ENCODE results near the gene FBXO2.

The FBXO2 gene

GRCh38 chr1:11638121-11638520 lies 16.1 kb downstream of the FBXO2 start:
- Histone ChIP-seq H3K27me3 (ENCODE audit: insufficient read depth, low read length, poor library complexity, severe bottlenecking) (no peaks in the 10 kb centered on the region), H3K4me2 (ENCODE audit: low read depth, low read length, poor library complexity, severe bottlenecking) (no peak overlapping the region)

DNA sequence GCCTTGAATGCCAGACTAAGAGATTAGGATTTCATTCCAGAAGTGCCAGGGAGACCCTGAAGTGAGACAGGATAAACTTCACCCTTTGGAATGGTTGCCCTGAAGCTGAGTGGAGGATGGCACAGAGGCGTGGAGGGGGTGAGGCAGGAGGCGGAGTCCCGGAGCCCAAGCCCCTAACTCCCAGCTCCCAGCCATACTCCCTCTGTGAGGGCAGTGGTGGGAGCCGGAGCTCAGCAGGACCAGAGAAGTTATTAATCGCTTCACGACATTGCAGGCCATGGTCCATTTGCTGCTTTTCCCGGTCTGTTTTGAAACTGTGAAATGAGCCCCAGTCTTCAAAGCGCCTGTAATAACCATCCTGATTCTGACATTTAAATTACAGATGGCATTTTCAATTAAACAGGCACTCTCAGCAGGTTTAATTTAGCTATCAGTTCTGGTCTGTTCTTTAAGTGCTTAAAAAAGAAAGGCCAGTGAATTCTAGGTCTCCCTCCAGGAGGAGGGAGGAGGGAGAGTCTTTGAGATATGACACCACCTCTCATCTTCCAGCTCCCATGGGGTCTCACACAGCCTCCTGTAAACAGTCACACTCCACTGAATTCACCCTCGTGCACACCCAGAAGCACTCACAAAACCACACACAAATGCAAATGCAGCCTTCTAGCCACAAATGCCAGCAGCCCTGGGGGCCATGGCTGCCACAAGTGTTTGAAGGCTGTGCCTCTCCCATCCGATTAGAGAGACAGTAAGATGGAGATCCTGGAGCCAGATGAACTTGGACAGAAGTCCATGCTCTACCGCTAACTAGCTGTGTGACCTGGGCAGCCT lies 19.6 kb downstream of the FBXO2 start:
- H3K79me2 ChIP-seq (ENCODE audit: insufficient read depth, low read length), result no peaks in the 10 kb centered on the region
- no peak for TF ChIP-seq EZH2phosphoT487 (IDR thresholded peaks at IDR 0.05; ENCODE audit: borderline replicate concordance)
- no peak for TF ChIP-seq CTCF (conservative IDR thresholded peaks at IDR 0.05; ENCODE audit: low read length)
- no peaks in the 10 kb centered on the region for H3K9me2 ChIP-seq (replicated peaks; ENCODE audit: low read depth, low read length)
- H2AFZ ChIP-seq (ENCODE audit: low read length), result no peak overlapping the region
- H3K4me2 ChIP-seq (ENCODE audit: low read depth, low read length, poor library complexity, severe bottlenecking), result no peak overlapping the region
- no peak overlapping the region for H3K4me3 ChIP-seq (ENCODE audit: low read length, poor library complexity, severe bottlenecking)
- H3K4me1 ChIP-seq (ENCODE audit: insufficient read depth, low read length, poor library complexity, severe bottlenecking), result no peaks in the 10 kb centered on the region
- no peaks in the 10 kb centered on the region for H3K27me3 ChIP-seq (ENCODE audit: insufficient read depth, low read length, poor library complexity, severe bottlenecking)
- H4K20me1 ChIP-seq (ENCODE audit: insufficient read depth, low read length, poor library complexity, severe bottlenecking), result no peaks in the 10 kb centered on the region
- no peak overlapping the region for H3K9ac ChIP-seq (ENCODE audit: low read depth, low read length, poor library complexity, severe bottlenecking)
- no peaks in the 10 kb centered on the region for H3F3A ChIP-seq (ENCODE audit: low read depth)
- no peaks in the 10 kb centered on the region for H3K9me3 ChIP-seq (ENCODE audit: insufficient read depth, low read depth, low read length)
- no peaks in the 10 kb centered on the region for H3K36me3 ChIP-seq (ENCODE audit: insufficient read depth, low read length)

More at GRCh38 chr1:11638121-11638520, 16.1 kb downstream of the FBXO2 start:
- Histone ChIP-seq H3K4me3 (ENCODE audit: low read length, poor library complexity, severe bottlenecking) (no peak overlapping the region), H3K36me3 (ENCODE audit: insufficient read depth, low read length) (no peaks in the 10 kb centered on the region), H3F3A (ENCODE audit: low read depth) (no peaks in the 10 kb centered on the region), H3K4me1 (ENCODE audit: insufficient read depth, low read length, poor library complexity, severe bottlenecking) (no peaks in the 10 kb centered on the region), H3K9ac (ENCODE audit: low read depth, low read length, poor library complexity, severe bottlenecking) (no peak overlapping the region), H3K79me2 (ENCODE audit: insufficient read depth, low read length) (no peaks in the 10 kb centered on the region), H2AFZ (ENCODE audit: low read length) (no peak overlapping the region), H4K20me1 (ENCODE audit: insufficient read depth, low read length, poor library complexity, severe bottlenecking) (no peaks in the 10 kb centered on the region), H3K9me3 (ENCODE audit: insufficient read depth, low read depth, low read length) (no peaks in the 10 kb centered on the region), H3K9me2 (replicated peaks; ENCODE audit: low read depth, low read length) (no peaks in the 10 kb centered on the region)
- TF ChIP-seq CTCF (conservative IDR thresholded peaks at IDR 0.05; ENCODE audit: low read length) (no peak), EZH2phosphoT487 (IDR thresholded peaks at IDR 0.05; ENCODE audit: borderline replicate concordance) (no peak)

DNA sequence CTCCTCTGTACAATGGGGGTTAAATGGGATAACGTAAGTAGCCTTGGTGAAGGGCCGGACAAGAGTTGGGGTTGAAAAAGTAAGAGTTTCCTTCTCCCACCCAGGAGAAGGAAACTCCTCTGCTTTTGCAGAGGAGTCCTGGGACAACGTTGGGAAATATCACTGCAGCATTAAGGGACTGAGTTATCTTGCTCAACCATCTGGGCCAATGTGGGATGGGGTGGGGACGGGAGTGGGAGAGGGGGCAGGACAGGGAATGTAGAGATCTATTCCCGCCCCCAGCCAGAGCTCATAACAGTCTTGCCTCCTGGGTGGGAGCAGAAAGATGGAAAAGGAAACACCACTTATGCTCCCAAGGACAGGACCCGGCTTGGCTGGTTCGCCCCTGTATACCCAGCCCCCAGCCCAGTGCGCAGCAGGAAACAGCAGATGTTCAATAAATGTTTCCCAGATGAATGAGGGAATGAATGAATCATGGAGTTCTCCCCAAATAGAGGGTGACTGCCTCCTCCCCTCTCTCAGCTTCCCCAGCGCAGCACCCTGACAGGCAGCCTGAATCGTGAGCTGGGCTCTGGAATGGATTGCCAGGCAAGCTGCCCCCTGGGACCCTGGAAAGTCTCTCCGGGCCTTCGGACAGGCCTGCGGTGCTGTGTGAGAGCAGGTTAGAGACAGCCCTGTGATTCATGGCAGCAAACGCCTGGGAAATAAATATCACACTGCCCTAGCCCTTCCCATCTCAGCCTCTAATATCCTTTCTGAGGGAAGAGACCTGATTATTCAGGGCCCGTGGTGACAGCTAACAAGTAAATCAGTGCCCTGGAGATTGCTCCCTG lies 24.8 kb downstream of the FBXO2 start:
- Histone ChIP-seq H3K79me2 (ENCODE audit: insufficient read depth, low read length) (no peaks in the 10 kb centered on the region), H3K4me2 (ENCODE audit: low read depth, low read length, poor library complexity, severe bottlenecking) (no peak overlapping the region), H3F3A (ENCODE audit: low read depth) (no peaks in the 10 kb centered on the region), H3K27me3 (ENCODE audit: insufficient read depth, low read length, poor library complexity, severe bottlenecking) (no peaks in the 10 kb centered on the region), H3K4me3 (ENCODE audit: low read length, poor library complexity, severe bottlenecking) (no peak overlapping the region), H2AFZ (ENCODE audit: low read length) (no peak overlapping the region), H3K9me3 (ENCODE audit: insufficient read depth, low read depth, low read length) (no peaks in the 10 kb centered on the region), H3K9ac (ENCODE audit: low read depth, low read length, poor library complexity, severe bottlenecking) (no peak overlapping the region), H3K9me2 (replicated peaks; ENCODE audit: low read depth, low read length) (no peaks in the 10 kb centered on the region), H3K36me3 (ENCODE audit: insufficient read depth, low read length) (no peaks in the 10 kb centered on the region), H4K20me1 (ENCODE audit: insufficient read depth, low read length, poor library complexity, severe bottlenecking) (no peaks in the 10 kb centered on the region), H3K4me1 (ENCODE audit: insufficient read depth, low read length, poor library complexity, severe bottlenecking) (no peaks in the 10 kb centered on the region)
- TF ChIP-seq EZH2phosphoT487 (IDR thresholded peaks at IDR 0.05; ENCODE audit: borderline replicate concordance), result no peak
- no peak for TF ChIP-seq CTCF (conservative IDR thresholded peaks at IDR 0.05; ENCODE audit: low read length)
